Amygdala (tissue), 56 donors: Measurements from ENCODE around the gene JMJD7.

ENCODE experiments used
- DNase-seq, 56 donors: peaks; one replicate each; lab custom pipeline; 2025; lab: John Stamatoyannopoulos, UW

Gene JMJD7

DNA sequence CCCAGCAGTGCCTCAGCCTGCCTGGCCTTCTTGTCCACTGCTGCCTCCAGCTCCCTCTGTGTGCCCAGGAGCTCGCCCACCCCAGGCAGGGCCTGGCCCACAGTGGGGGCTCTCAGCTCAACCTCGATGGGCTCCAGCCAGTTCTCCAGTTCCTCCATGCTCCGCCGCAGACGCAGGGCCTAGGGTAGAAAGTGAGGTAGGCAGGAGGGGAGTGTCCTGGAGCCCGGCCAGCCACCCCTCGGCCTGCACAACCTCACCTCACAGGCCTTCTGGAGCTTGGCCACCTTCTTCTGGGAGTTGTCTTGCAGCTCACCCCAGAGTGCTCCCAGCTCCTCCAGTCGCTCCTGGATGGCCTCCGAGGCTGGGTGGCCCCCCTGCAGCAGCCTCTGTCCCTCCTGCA is 29.4 kb downstream of the JMJD7 start:
- DNase-seq, result no peak

DNA sequence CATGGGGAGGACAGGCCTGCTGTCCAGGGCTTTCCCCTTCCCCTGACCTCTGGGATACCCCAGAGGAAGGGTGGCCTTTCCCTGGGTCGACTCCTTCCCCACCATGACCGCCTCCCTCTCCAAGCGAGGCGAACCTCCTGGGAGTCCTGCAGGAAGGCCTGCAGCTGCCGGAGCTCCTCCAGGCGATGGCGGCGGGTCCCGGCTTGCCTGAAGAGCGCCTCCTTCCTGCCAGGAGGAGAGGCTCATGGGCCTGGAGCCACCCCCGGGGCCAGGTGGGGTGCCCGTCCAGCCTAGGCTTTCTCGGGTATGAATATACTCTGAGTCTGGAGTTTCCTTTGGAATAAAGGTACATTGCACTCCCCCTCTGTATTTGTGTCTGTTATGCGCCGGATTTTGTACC is 30.9 kb downstream of the JMJD7 start:
- DNase-seq, result no peak

DNA sequence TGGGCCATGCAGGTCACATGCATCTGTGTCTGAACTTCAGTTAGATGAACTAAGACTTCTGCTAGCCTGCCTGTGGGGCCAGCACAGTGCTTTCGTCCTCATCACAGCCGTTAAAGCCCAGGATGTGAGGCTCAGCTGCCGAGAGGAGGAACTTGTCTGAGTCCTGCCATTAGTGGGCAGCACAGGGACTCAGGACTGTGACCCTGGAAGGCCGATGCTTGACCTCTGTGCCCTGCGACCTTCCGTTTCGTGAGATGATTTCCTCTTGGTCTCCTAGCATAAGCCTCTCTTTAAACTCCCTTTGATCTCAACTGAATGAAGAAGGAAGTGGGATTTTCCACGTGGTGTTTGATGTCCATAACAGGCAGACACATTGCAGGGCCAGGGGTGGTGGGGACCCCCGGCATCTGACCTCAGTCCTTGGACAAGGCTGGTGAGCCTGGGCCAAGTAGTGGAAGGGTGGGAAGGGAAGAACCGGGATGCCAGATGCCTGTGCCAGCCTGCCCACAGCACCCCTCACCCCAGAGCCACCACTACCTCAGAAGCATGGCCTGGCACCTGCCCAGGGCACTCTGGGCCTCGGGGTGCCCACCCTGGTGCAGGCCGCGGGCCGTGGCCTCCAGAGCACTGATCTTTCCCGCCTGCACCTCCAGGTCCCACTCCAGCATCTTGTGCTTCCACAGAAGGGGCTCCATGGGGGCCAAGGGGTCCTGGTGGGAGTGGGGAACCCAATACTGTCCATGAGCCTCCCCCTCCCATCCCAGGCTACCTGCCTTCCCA is 32.3 kb downstream of the JMJD7 start:
- DNase-seq, result no peak

DNA sequence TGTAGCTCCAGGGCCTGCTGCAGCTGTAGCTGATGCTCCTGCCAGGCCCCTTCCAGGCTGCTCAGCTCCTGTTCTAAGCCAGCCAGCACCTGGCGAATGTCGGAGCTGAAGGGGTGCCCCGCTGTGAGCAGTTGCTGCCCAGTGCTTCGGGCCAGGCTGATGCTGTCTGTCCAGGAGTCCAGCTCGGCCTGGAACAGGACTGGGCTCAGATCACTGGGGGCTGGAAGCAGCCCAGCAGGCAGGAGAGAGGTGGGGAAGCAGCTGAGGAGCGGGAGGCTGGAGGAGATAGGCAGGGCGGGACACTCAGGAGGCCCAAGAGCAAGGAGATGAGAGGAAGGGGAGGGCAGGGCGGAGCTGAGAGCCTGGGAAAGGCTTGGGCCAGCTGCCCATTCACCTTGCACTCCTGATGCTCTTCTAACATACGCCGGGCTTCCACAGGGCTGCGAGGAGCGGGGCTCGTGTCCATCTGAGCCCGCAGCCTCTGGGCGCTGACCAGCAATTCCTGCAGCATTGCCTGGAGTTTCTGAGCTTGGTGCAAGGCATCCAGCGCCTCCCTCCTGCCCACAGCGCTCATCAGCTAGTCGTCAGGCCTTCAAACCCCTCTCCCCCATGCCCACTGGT is 34.0 kb downstream of the JMJD7 start:
- DNase-seq, result no peak

DNA sequence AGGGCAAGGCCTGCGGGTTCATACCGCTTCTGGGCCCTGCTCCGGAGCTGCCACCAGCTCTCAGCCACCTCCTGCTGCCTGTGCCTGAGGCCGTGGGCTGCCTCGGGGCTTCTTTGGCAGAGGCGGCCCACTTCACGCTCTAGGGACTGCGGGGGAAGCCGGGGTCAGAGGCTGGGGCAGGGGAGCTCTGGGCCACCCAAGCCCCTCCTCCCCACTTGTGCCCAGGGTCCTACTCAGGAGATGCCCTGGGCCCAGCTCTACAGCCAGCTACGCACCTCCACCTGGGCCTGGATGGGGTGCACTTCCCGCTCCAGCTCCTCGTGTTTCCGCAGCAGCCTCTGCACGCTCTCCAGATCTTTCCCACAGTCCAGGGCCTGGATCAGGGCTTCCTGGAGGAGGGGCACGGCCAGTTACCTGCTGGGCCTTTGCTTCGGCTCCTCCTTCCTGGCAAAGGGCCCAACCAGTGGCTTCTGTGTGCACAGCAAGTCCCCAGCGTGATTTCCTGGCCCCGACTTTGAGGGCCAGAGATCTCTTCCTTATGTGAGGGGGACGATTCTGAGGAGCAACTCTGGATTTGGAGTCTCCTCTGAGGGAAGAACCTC is 34.7 kb downstream of the JMJD7 start:
- DNase-seq, result no peak

DNA sequence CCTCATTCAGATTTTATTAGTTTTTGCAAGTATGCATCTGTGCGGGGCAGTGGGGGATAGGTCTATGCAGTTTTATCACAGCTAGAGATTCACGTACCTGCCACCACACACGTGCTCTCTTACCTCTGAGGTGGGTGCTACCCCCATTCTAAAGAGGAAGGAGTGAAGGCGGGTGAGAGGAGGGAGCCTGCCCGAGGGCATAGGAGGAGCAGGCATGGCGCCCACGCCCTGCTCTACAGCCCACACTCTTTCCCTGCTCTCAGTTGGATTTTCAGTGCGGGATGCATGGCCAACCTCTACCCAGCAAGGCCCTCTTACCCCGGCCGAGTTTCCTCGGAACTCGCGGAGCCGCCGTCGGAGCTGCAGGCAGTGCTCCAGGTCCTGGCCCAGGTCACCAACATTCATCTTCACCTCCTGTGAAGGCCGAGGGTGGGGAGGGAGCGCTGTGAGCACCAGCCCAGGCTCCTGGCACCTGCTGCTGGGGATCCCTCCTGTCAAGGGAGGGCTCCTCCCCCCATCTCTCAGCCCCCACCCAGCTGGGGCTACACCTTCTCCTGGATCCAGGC is 37.7 kb downstream of the JMJD7 start:
- no peak for DNase-seq

DNA sequence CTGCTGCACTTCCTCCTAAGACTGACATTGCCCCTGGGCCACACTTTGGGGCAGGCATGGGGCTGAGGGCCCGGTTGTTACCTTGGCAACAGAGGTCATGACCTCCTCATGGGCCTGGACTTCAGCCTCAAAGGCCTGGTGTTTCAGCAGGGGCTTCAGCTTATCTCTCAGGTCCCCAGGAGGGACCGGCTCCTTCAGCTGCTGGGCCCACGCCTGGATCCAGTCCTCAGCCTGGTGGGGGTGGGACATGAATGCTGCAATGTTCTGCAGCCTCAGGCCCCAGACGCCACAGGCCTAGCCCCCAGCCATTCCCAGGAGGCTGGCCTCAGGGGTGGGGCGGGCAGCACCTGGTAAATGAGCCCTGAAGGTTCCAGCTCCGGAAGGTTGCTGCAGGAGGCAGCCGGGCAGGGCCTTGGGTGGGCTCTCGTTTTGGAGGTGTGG is 38.4 kb downstream of the JMJD7 start:
- DNase-seq, result no peak

DNA sequence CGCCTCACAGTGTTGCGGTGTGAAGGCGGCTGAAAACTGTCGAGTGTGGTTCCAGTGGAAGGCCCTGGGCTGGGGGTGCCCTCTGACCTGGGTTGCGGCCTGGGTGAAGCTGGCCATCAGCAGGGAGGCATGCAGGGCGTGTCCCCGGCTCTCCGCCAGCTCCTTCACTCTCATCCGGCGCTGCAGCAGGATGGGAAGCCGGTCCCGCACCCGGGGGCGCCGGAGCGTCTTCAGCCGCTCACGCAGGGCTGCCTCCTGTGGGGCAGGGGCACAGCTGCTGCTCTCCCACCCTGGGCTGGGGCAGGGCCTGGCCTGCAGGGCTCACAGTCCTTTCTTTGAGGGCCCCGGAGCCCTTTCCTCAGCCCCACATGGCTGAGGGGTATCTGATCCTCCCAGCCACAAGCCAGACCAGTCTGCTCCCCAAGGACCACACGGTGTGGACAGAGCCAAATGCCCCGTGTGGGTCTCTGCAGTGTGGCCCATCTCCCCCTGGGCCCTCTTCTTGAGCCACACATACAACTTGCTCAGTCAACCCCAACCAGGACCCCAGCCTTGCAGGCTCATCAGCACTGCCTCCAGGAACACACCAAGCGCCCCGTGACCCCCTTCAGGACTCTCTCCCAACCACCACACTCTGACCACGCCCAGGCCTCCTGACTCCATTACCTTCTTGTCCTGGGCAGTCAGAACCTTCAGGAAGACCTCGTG is 39.1 kb downstream of the JMJD7 start:
- no peak for DNase-seq

DNA sequence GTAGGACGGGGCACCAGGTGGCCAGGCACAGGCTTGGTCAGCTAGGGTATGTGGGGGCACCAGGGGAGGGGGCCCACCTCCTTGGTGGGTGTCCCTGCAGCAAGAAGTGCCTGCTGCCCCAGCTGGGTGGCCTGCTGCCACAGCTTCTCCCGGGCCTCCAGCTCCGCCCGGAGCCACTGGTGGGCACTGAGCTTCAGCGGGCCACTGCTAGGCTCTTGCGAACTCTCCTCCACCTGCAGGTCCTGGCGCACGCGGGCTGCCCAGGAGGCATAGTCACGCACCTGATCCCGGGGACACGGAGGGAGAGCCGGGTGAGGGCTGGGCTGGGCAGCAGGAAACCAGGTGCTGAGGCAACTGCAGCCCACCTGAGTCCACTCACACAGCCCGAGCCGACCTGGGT is 40.4 kb downstream of the JMJD7 start:
- DNase-seq, result no peak

DNA sequence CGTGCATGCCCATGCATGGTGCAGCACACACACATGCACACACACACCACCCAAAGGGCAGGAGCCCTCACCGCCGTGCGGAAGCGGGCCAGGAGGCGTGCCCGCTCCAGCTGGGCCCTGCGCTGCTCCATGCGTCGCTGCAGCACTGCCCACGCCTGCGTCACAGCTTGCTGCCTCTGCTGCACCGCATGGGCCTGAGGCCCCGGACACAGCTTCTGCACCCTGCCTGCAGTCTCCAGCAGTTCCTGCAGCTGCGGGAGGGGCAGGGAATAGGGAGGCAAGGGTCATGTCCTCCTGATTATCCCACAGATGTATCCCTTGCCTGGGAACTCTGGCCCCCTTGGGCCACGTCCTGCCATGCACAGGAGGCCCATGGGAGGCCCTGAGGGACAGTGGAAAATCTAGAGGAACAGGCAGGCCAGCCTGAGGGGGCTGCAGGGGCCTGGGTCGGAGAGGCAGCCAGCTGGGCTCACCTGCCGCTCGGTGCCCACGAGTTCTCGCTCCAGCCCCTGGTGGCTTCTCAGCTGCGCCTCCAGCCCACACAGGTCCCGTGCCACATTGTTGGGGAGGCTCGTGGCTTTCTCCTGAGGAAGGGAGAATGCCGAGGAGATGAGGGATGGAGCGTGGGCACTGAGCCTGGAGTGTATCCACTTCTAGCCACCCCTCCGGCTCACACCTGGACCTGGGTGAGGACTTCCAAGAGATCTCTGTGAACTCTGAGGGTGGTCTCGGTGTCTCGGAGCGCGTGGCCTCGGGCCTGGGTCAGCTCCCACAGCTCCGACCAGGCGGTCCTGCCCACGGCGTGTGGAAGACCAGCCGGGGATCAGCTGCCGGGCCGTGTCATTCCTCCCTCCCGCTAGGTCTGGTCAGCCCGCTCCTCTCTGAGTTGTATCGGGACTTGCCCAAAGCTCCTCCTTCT is 42.1 kb downstream of the JMJD7 start:
- no peak for DNase-seq

DNA sequence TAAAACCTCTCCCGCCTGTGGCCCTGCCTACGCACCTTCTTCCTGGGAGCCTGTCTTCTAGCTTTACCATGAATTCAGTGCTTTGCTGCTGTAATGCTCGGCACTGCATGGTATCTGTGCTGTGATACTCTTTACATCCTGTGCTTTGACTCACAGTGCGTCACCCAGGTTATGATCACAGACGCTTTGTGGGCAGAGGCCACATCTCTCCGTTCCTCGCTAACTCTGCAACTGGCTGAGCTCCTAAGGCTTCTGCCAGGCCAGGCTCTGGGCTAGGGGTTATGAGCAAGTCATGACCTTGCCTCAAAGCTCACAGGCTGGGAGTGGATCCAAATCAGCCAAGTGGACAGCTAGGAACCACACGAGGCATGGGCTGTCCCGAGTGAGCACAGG is 42.8 kb downstream of the JMJD7 start:
- peak in 2 of 56 donors; percentile 6 to 19 for DNase-seq

DNA sequence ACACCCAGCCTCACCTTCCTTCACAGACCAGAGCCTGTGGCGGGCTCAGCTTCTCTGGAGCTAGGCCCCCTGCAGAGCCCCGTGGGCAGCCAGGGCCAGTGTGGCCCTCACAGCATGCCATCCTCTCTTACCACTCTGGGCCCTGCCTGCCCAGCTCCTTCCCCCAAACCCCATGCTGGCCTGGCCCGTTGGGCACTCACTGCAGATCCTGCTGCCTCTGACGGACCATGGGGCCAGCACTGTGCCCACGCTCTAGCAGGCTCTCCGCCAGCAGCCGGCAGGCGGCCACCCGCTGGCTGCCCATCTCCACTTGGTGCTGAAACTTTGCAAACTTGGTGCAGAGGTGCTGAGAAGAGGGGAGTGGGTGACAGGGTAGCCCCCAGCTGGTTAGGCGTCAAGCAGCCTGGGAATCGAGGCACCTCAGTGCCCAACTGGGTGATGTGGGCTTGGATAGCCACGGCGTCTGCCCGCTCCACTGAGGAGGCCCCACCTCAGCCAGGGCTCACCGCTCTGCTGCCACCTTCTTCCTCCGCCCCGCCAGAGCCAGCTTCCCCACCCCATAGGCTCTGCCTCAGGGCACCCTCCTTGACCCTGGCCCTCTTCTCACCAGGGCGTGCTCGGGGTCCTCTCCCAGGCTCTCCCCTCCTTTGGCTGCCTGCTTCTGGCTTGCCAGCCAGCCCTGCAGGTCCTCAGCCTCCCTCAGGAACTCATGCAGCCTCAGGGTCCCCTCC is 43.4 kb downstream of the JMJD7 start:
- DNase-seq, result no peak

DNA sequence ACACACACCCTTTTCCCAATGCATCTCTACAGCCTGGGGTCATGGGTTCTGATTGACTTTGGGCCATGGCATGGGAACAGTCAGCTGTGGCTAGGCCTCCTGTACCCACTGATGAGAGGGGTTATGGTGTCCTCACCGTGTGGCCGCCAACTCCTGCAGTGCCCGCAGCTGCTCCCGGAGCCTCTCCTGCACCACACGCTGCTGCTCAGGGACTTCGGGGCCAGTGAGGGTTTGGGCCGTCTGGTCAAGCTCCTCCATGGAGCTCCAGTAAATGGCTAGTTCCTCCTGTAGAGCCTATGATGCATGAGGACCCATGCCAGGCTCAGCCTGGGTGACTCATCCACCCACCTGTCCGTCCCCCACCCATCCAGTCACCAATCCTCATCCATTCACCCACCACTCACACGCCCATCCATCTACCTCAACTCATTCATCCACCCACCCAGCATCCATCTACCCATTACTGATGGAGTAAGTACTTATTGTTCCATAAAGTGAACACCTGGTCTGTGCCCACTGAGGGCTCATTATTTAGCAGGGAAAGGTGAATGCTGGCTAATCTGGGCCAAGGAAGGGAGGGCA is 44.4 kb downstream of the JMJD7 start:
- no peak for DNase-seq

DNA sequence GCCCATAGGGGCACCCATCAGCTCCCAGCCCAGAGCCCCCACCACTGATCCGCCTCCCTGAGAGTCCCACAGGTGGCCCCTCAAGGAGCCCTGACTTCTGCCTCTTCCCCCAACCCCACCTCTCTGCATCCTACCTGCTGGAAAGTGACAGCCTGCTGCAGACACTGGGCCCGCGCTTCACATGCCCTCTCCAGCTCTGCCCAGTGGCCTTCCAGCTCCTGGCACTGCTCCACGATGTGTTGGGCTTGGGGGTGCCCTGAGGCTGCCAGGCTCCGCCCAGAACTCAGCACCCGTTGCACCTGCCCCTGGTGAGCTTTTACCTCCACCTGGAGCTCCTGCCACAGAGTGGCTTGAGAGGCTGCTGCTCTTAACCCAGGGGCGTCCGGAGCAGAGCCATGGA is 45.8 kb downstream of the JMJD7 start:
- DNase-seq, result no peak

DNA sequence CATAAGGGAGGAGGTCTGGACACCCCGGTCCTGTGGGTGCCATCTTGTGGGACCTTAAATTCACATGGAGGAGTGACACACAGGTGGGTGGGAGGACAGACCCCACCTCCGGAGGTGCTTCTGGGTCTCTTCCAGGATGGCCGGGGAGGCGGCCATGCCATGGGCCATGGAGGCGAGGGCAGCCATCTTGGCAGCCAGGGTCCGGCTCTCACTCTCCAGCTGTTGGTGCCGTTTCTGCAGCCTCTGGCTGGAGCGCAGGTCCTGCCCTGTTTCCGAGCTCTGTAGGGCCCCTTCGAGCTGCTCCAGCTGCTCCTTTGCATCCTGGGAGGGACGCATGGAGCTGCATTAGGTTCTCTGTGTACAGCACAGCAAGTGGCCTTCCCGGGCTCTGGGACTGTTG is 46.8 kb downstream of the JMJD7 start:
- DNase-seq, result no peak

DNA sequence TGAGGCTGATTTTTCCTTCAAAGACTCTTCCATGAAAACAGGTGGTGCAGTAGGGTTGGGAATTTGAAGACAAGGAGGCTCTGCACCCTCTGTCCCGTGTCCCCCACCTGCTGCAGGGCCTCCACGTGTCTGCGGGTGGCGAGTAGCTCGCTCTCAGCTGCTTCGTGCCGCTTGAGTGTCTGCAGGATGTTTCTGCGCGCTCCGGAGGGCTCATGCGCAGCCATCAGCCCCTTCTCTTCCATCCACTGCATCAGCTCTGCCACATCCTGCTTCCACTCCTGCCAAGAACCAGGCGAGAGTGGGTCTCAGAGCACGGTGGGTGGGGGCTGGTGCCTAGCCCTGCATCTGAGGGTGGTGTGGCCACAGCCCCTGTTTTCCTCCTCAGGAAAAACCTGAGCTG is 48.1 kb downstream of the JMJD7 start:
- no peak for DNase-seq

DNA sequence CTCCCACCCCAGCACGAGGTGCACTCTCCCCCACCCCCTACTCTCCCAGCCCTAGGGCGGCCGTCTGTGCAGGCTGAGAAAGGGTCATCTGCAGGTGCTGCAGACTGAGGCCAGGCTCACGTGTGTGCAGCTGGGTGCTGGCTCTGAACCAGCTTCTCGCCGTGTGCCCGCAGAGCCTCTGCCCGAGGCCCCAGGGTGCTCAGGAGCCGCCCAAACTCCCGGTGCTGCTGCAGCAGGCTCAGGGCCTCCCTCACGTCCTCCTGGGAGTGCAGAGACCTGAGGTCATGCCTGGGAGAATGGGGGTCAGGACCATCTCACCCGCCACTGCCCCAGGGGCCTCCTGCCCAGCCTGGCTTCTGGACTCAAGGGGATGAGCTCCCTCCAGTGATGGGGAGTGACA is 48.8 kb downstream of the JMJD7 start:
- no peak for DNase-seq

DNA sequence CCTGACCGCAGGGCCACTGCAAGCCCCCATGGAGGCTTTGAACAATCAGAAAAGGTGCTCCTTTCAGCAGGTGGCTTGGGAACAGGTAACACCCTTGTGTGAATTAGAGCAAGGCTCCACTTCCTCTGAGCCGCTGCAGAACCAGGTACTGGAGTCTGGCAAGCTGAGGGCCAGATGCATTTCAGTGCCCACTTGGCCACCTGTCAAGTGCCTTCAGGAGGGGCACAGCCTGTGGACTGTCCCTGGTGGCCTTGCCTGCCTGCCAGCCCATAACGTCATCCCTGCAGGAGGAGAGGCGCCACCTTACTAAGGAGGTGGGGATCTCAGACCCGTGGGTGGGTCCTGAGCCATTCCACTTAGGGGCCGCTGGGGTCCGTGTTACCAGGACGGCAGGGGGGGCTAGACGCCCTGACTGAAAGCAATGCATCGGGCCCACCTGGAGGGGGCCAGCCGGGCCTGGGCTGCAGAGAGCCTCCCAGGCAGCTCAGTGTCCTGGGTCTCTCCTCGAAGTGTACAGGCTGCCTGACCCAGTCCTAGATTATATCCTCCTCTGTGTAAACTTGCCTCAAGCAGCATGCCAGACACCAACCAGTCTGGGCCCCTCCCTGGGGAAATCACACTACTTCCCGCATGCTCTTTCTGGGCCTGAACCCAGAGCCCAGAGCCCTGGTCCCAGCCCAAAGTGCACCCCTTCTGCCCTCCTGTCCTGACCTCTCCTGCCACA is 49.9 kb downstream of the JMJD7 start:
- no peak for DNase-seq
